ENCODE data around the gene PITPNM3.

DNA sequence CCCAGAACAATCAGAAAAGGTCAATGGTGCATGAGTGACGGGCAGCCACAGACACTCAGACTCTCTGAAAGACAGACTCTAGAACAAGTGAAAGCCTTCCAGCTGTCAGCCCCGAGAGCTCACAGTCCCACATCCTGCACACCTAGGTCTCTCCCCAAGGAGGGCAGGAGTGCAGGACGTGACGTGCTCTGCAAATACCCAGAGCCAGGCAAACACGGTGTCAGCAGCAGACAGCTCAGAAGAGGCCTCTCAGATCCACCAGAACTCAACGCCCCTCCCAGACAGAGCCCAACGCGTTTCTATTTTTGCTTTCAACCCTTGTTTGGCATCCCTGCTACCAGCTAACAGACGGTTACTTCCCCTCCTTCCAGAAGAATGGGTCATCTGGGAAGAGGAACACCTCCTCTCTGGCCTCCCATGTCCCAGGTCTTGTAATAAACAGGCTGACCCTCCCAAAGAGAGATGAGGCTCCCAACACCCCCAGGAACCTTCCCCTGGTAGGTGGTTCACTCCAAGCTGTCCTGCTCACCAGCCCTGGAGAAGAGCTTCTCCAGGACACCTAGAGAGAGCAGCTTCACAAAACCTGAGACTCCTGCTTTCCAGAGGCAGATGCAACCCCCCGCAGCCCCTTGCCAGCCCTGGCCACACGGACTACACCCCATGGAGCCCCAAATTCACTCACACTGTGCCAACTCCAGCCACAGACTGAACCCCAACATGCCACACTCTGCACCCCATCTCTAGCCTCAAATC is 7.6 kb downstream of the PITPNM3 start:
- TF ChIP-seq CTCF (IDR thresholded peaks at IDR 0.05 in 8 of 11, conservative IDR thresholded peaks at IDR 0.05 in 3 of 11) (no peak), POLR2AphosphoS5 (IDR thresholded peaks at IDR 0.05) (peak in 1 of 3 donors; percentile 48), POLR2A (IDR thresholded peaks at IDR 0.05) (no peak)

Measured in spleen (tissue), 7 donors.